Stimulated activated CD4-positive, alpha-beta T cell treated with anti-CD3 and anti-CD28 coated beads, Interleukin-2, amount 100 ng/mL, for 48 hours (primary cell): ENCODE results near the gene FNDC4.
"Not testable (repeated sequence)": the region's sequence is repeated elsewhere in the genome, so short reads cannot be mapped to it uniquely, and the experiment has no call there.

ENCODE experiments used
- DNase-seq, 2 donors: peaks; one replicate each; pipeline ENCODE4 v3.0.0-alpha.2; 2020

FNDC4 gene

GRCh38 chr2:27494944-27495554, at the start of gene FNDC4:
Gene FNDC4 (minus strand): TSS chr2:27495200. CDS start chr2:27494679, 521 bp downstream.
- DNase-seq: no peak

GRCh38 chr2:27544143-27544821, 49.3 kb upstream of the FNDC4 start:
- DNase-seq: no peak

GRCh38 chr2:27539649-27540048, 44.6 kb upstream of the FNDC4 start:
- DNase-seq: not testable (repeated sequence)

GRCh38 chr2:27538839-27539450, 43.9 kb upstream of the FNDC4 start:
- not testable (repeated sequence) for DNase-seq

GRCh38 chr2:27537287-27537686, 42.3 kb upstream of the FNDC4 start:
- DNase-seq: no peak

- no peak for DNase-seq
Observed at GRCh38 chr2:27531983-27532382, 37.0 kb upstream of the FNDC4 start.

- DNase-seq: no peak
Observed at GRCh38 chr2:27527182-27527581, 32.2 kb upstream of the FNDC4 start.

- DNase-seq: no peak
Observed at GRCh38 chr2:27522400-27522945, 27.5 kb upstream of the FNDC4 start.

- no peak for DNase-seq
Observed at GRCh38 chr2:27520316-27520715, 25.3 kb upstream of the FNDC4 start.

- DNase-seq: no peak
Observed at GRCh38 chr2:27518782-27519113, 23.7 kb upstream of the FNDC4 start.

GRCh38 chr2:27518113-27518781, 23.2 kb upstream of the FNDC4 start:
- DNase-seq: no peak

GRCh38 chr2:27509326-27509725, 14.3 kb upstream of the FNDC4 start:
- DNase-seq: no peak

GRCh38 chr2:27507293-27507692, 12.3 kb upstream of the FNDC4 start:
- DNase-seq: no peak

GRCh38 chr2:27506587-27506986, 11.6 kb upstream of the FNDC4 start:
- DNase-seq: no peak

- DNase-seq: no peak
Observed at GRCh38 chr2:27502142-27502541, 7.1 kb upstream of the FNDC4 start.

- DNase-seq: no peak
Observed at GRCh38 chr2:27501042-27501441, 6.0 kb upstream of the FNDC4 start.

GRCh38 chr2:27498975-27499374, 4.0 kb upstream of the FNDC4 start:
- no peak for DNase-seq

GRCh38 chr2:27497288-27497627, 2.3 kb upstream of the FNDC4 start:
- no peak for DNase-seq

- no peak for DNase-seq
Observed at GRCh38 chr2:27496357-27497287, 1.6 kb upstream of the FNDC4 start, which contains the start of gene GCKR. Gene GCKR (plus strand): TSS chr2:27496839. CDS start chr2:27496905, 66 bp downstream.

GRCh38 chr2:27495840-27496356, 898 bp upstream of the FNDC4 start:
- DNase-seq: no peak

GRCh38 chr2:27494284-27494943, 586 bp downstream of the FNDC4 start:
- no peak for DNase-seq

- no peak for DNase-seq
Observed at GRCh38 chr2:27493948-27494283, 1.1 kb downstream of the FNDC4 start.
